IPS-18a (cell line): ENCODE measurements around the gene EXOSC10.
"Not testable (repeated sequence)": the region's sequence is repeated elsewhere in the genome, so short reads cannot be mapped to it uniquely, and the experiment has no call there.

ENCODE experiments used
- H3K27ac ChIP-seq: one replicate; pipeline ENCODE4 v1.5.1; 2013; ENCODE audit warnings: low read length
- H3K27me3 ChIP-seq: one replicate; pipeline ENCODE4 v1.6.1; 2013; ENCODE audit warnings: mild to moderate bottlenecking, low read length; ENCODE audit not compliant: control insufficient read depth, insufficient read depth
- H3K36me3 ChIP-seq: one replicate; pipeline ENCODE4 v1.6.1; 2013; ENCODE audit warnings: low read depth, low read length; ENCODE audit not compliant: control insufficient read depth
- H3K4me1 ChIP-seq: one replicate; pipeline ENCODE4 v1.6.1; 2013; ENCODE audit warnings: low read depth, low read length; ENCODE audit not compliant: control insufficient read depth
- H3K4me3 ChIP-seq: one replicate; pipeline ENCODE4 v1.5.1; 2013; ENCODE audit warnings: low read length
- H3K9ac ChIP-seq: one replicate; pipeline ENCODE4 v1.6.1; 2013; ENCODE audit warnings: mild to moderate bottlenecking, low read length, moderate library complexity
- H3K9me3 ChIP-seq: one replicate; pipeline ENCODE4 v1.6.1; 2013; ENCODE audit warnings: low read depth, low read length; ENCODE audit not compliant: control insufficient read depth

EXOSC10 gene

GRCh38 chr1:11037740-11038182, 61.9 kb downstream of the EXOSC10 start:
- no peaks in the 10 kb centered on the region for H3K36me3 ChIP-seq
- no peak overlapping the region for H3K27ac ChIP-seq
- H3K4me3 ChIP-seq = no peak overlapping the region
- H3K9me3 ChIP-seq = no peaks in the 10 kb centered on the region
- no peak overlapping the region for H3K9ac ChIP-seq
- H3K4me1 ChIP-seq = no peaks in the 10 kb centered on the region
- peaks cover 6% of the 10 kb centered on the region for H3K27me3 ChIP-seq

GRCh38 chr1:11037019-11037739, 62.5 kb downstream of the EXOSC10 start:
- not testable (repeated sequence) for H3K9ac ChIP-seq, H3K4me1 ChIP-seq, H3K27ac ChIP-seq, H3K36me3 ChIP-seq, H3K4me3 ChIP-seq, H3K27me3 ChIP-seq, H3K9me3 ChIP-seq

DNA sequence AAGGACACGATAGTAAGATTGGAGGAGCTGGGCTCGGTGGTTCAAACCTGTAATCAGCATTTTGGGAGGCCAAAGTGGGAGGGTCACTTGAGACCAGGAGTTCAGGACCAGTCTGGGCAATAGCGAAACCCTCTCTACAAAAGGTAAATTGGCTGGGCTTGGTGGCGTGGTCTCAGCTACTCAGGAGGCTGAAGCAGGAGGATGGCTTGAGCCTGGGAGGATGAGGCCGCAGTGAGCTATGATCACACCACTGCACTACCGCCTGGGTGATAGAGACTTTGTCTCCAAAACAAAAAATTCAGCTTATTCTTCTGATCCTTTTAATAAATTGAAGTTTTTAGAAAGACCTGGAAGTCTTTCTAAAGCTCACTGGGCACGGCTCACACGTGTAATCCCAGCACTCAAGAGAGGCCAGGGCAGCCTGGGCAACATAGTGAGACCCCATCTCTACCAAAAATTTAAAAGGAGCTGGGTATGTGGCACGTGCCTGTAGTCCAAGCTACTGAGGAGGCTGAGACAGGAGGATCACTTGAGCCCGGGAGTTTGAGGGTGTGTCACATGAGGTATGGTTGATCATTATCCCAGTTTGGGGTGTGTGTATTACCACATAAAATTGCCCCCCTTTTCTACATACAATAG, 67.9 kb downstream of the EXOSC10 start:
- no peaks in the 10 kb centered on the region for H3K9me3 ChIP-seq
- no peak overlapping the region for H3K9ac ChIP-seq
- no peak overlapping the region for H3K27ac ChIP-seq
- H3K4me3 ChIP-seq = no peak overlapping the region
- H3K4me1 ChIP-seq = peaks cover 4% of the 10 kb centered on the region
- H3K36me3 ChIP-seq = peaks cover 11% of the 10 kb centered on the region
- H3K27me3 ChIP-seq = no peaks in the 10 kb centered on the region

- Histone ChIP-seq H3K4me1 (peaks cover 4% of the 10 kb centered on the region), H3K9me3 (no peaks in the 10 kb centered on the region), H3K27ac (no peak overlapping the region), H3K36me3 (peaks cover 19% of the 10 kb centered on the region), H3K9ac (no peak overlapping the region), H3K4me3 (no peak overlapping the region), H3K27me3 (no peaks in the 10 kb centered on the region)
These were observed 68.8 kb downstream of the EXOSC10 start for GRCh38 chr1:11030865-11031264.

DNA sequence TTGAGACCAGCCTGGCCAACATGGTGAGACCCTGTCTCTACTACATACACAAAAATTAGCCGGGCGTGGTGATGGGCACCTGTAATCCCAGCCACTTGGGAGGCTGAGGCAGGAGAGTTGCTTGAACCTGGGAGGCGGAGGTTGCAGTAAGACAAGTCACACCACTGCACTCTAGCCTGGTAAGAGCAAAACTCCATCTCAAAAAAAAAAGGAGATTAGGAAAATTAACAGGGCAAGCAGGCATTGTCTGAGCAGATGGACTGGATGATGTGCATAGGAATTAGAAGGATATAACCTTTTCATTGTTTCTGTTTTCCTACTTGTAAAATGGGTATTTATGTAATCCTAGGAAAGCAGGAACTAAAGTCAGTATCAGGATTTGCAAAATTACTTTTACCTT, 71.7 kb downstream of the EXOSC10 start:
- Histone ChIP-seq H3K4me1 (peaks cover 4% of the 10 kb centered on the region), H3K9me3 (no peaks in the 10 kb centered on the region), H3K36me3 (peaks cover 47% of the 10 kb centered on the region), H3K9ac (no peak overlapping the region), H3K4me3 (no peak overlapping the region), H3K27me3 (no peaks in the 10 kb centered on the region), H3K27ac (no peak overlapping the region)

- H3K4me3 ChIP-seq = no peak overlapping the region
- peaks cover 4% of the 10 kb centered on the region for H3K4me1 ChIP-seq
- H3K9me3 ChIP-seq = no peaks in the 10 kb centered on the region
- H3K9ac ChIP-seq = no peak overlapping the region
- H3K36me3 ChIP-seq = peaks cover 53% of the 10 kb centered on the region
- no peaks in the 10 kb centered on the region for H3K27me3 ChIP-seq
- no peak overlapping the region for H3K27ac ChIP-seq
These were observed 72.4 kb downstream of the EXOSC10 start for GRCh38 chr1:11027316-11027715.

GRCh38 chr1:11026903-11027302, 72.8 kb downstream of the EXOSC10 start:
- Histone ChIP-seq H3K4me3 (no peak overlapping the region), H3K27me3 (no peaks in the 10 kb centered on the region), H3K4me1 (peaks cover 4% of the 10 kb centered on the region), H3K9ac (no peak overlapping the region), H3K9me3 (no peaks in the 10 kb centered on the region), H3K36me3 (peaks cover 58% of the 10 kb centered on the region), H3K27ac (no peak overlapping the region)

- Histone ChIP-seq H3K36me3 (peaks cover 66% of the 10 kb centered on the region), H3K27ac (no peak overlapping the region), H3K9ac (no peak overlapping the region)
These were observed 73.6 kb downstream of the EXOSC10 start for GRCh38 chr1:11026052-11026451.

GRCh38 chr1:11025618-11026017, 74.1 kb downstream of the EXOSC10 start:
- H3K4me1 ChIP-seq = peaks cover 4% of the 10 kb centered on the region
- no peaks in the 10 kb centered on the region for H3K27me3 ChIP-seq
- H3K27ac ChIP-seq = no peak overlapping the region
- H3K36me3 ChIP-seq = peaks cover 70% of the 10 kb centered on the region
- no peak overlapping the region for H3K9ac ChIP-seq
- no peak overlapping the region for H3K4me3 ChIP-seq
- H3K9me3 ChIP-seq = no peaks in the 10 kb centered on the region

More at GRCh38 chr1:11026052-11026451, 73.6 kb downstream of the EXOSC10 start:
- Histone ChIP-seq H3K4me3 (no peak overlapping the region), H3K9me3 (no peaks in the 10 kb centered on the region), H3K4me1 (peaks cover 4% of the 10 kb centered on the region), H3K27me3 (no peaks in the 10 kb centered on the region)

DNA sequence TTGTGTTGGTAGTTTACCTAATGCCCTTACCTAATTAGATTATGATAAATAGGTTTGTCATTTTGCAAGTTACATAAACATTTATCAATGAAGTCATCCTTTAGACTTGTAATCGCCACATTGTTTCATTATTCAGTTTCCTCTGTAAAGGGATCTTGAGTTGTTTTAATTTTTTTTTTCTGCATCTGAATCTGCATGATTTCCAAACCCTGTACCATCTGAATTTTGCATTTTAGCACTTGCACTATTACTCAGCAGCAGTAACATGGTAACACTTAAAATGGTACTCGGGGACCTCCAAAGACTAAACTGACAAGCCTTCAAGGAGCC, 74.8 kb downstream of the EXOSC10 start:
- Histone ChIP-seq H3K9ac (no peak overlapping the region), H3K27me3 (no peaks in the 10 kb centered on the region), H3K4me1 (no peaks in the 10 kb centered on the region), H3K9me3 (no peaks in the 10 kb centered on the region), H3K4me3 (no peak overlapping the region), H3K36me3 (peaks cover 72% of the 10 kb centered on the region), H3K27ac (no peak overlapping the region)

- no peak overlapping the region for H3K9ac ChIP-seq
- H3K27me3 ChIP-seq = no peaks in the 10 kb centered on the region
- no peaks in the 10 kb centered on the region for H3K4me1 ChIP-seq
- no peak overlapping the region for H3K4me3 ChIP-seq
- H3K9me3 ChIP-seq = no peaks in the 10 kb centered on the region
- H3K27ac ChIP-seq = no peak overlapping the region
- peaks cover 74% of the 10 kb centered on the region for H3K36me3 ChIP-seq
These were observed 75.4 kb downstream of the EXOSC10 start for GRCh38 chr1:11024154-11024873.
